Panc1 (cell line): ENCODE measurements around the gene AKAP9. TPM values are rescaled to one million over a fixed set of nuclear protein-coding genes. Genes with fewer than 3 reads are reported as not detected.

ENCODE experiments used
- ATAC-seq: fragments of 200-7000 bp; cut with Tn5 transposase; 2 replicates; pipeline ENCODE4 v1.9.1; 2020; ENCODE audit warnings: mild to moderate bottlenecking, moderate library complexity
- BruUV-seq: library from RNA; stranded (reverse); fragments of 400-500 nt; replicated peaks from 2 replicates; lab custom pipeline; 2021; lab: Mats Ljungman, UMichigan
- CTCF ChIA-PET: fragments of 300-600 bp; sonication (Branson Sonifier 250); formaldehyde crosslinking; loops from one replicate; lab custom pipeline; 2022; ENCODE audit warnings: antibody characterized with exemption; lab: Charles Lee
- POLR2A ChIA-PET: fragments of 300-600 bp; sonication (Branson Sonifier 250); formaldehyde crosslinking; loops from one replicate; lab custom pipeline; 2022; ENCODE audit warnings: antibody characterized with exemption; lab: Charles Lee
- DNase-seq: peaks from one replicate; pipeline ENCODE4 v3.0.0-alpha.2; 2010; ENCODE audit warnings: low read depth, low spot score
- H3K27ac ChIP-seq: 2 replicates; pipeline ENCODE4 v1.5.1; 2011; ENCODE audit warnings: mild to moderate bottlenecking, low read length, inconsistent platforms
- H3K27me3 ChIP-seq: fragments of 200-500 bp; sonication (Bioruptor generic); 2 replicates; pipeline ENCODE4 v1.6.0; 2014; ENCODE audit warnings: low read length, inconsistent platforms; ENCODE audit not compliant: control insufficient read depth, insufficient read depth
- H3K36me3 ChIP-seq: fragments of 200-500 bp; sonication (Bioruptor generic); 2 replicates; pipeline ENCODE4 v1.5.1; 2014; ENCODE audit warnings: inconsistent platforms, mild to moderate bottlenecking, low read length, moderate library complexity; ENCODE audit not compliant: control insufficient read depth, insufficient read depth
- H3K4me1 ChIP-seq: 2 replicates; pipeline ENCODE4 v1.5.1; 2011; ENCODE audit warnings: inconsistent platforms, mild to moderate bottlenecking, low read length, moderate library complexity; ENCODE audit not compliant: control insufficient read depth, insufficient read depth
- H3K4me3 ChIP-seq, 2 experiments: 2 replicates each; pipeline ENCODE4 v1.5.1; 2011 to 2012; ENCODE audit warnings: low read depth in 2 of 2, low read length in 2 of 2, mild to moderate bottlenecking in 2 of 2, inconsistent platforms in 1 of 2, moderate library complexity in 1 of 2
- H3K9me3 ChIP-seq: fragments of 200-500 bp; sonication (Bioruptor generic); 2 replicates; pipeline ENCODE4 v1.5.1; 2014; ENCODE audit warnings: low read depth, mild to moderate bottlenecking, inconsistent platforms, low read length, moderate library complexity; ENCODE audit not compliant: control insufficient read depth, insufficient read depth
- CTCF ChIP-seq: fragments of 450-650 bp; IDR thresholded peaks from 2 replicates; pipeline ENCODE4 v1.5.1; 2017; ENCODE audit warnings: mild to moderate bottlenecking
- POLR2AphosphoS5 ChIP-seq: IDR thresholded peaks from 2 replicates; pipeline ENCODE4 v1.6.1; 2012; ENCODE audit warnings: mild to moderate bottlenecking, low read depth, low read length, moderate library complexity
- REST ChIP-seq, 2 experiments: IDR thresholded peaks; 2 replicates each; pipeline ENCODE4 v1.6.1; 2011 to 2012; ENCODE audit warnings: low read depth in 2 of 2, control low read depth in 1 of 2, low read length in 1 of 2, mild to moderate bottlenecking in 1 of 2, moderate library complexity in 1 of 2; ENCODE audit not compliant: insufficient read depth in 1 of 2
- SIN3A ChIP-seq: IDR thresholded peaks from 2 replicates; pipeline ENCODE4 v1.6.1; 2012; ENCODE audit warnings: low read depth, mild to moderate bottlenecking, low read length, moderate library complexity, borderline replicate concordance; ENCODE audit not compliant: insufficient read depth
- TCF7L2 ChIP-seq: IDR thresholded peaks from 2 replicates; pipeline ENCODE4 v1.6.1; 2011; ENCODE audit warnings: mild to moderate bottlenecking, low read depth, low read length, inconsistent platforms
- in situ Hi-C: cut with HindIII; loops from 2 replicates; pipeline ENCODE4 v1.10.0; 2016; ENCODE audit warnings: low sequenced_read_pairs, low pct_unique_long_range_greater_than_20kb
- intact Hi-C: fragments of 100-400 bp; cut with micrococcal nuclease; formaldehyde crosslinking; loops from one replicate; pipeline ENCODE4 v1.10.0; 2022; ENCODE audit not compliant: unreplicated experiment
- total RNA-seq: library from RNA; stranded (reverse); gene quantifications from one replicate; pipeline ENCODE4 v1.2.1, GENCODE V29; 2021; ENCODE audit not compliant: unreplicated experiment

AKAP9 gene
- total RNA-seq, 1 experiment from 2014 or later, result 31.6 TPM

DNA sequence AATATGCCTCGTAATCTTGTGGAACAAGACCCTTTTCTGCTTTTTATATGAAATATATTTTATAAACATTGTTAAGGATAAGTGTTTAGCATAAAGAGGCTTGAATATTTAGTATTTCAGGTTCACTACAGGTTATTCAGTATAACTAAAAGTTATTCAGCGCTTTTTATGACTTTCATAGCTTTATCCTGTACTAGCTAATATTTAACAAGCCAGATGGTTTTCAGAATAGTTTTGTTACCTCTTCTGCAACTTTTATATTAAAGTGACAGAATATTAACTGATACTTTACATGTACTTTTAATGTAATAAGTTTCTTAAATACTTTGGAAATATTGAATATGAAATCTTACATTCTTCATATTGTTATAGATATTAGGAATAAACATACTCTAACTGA, 118.2 kb downstream of the AKAP9 start:
- Histone ChIP-seq H3K27ac (no peak overlapping the region), H3K27me3 (no peaks in the 10 kb centered on the region), H3K4me1 (no peaks in the 10 kb centered on the region), H3K36me3 (no peaks in the 10 kb centered on the region), H3K9me3 (no peaks in the 10 kb centered on the region), H3K4me3 (no peak overlapping the region)
- DNase-seq (no peak), ATAC-seq (no peak)
- BruUV-seq, result no TSS peak
- ChIA-PET CTCF (interaction anchor here (0.7 kb wide), 1 partner anchor 906 kb away, joined by 3 read pairs; no protein-coding TSS in a partner anchor), POLR2A (no interaction called here)
- TF ChIP-seq POLR2AphosphoS5 (no peak), TCF7L2 (no peak), SIN3A (no peak), CTCF (no peak), REST (IDR thresholded peaks at IDR 0.05; ENCODE audit: insufficient read depth in 1 of 2, low read depth in 2 of 2, low read length in 1 of 2) (no peak)
- intact Hi-C loops (no loop called here), in situ Hi-C loops (no loop called here)

GRCh38 chr7:92061154-92061553, 120.5 kb downstream of the AKAP9 start:
- ATAC-seq, result no peak
- H3K27me3 ChIP-seq, result no peaks in the 10 kb centered on the region
- ChIA-PET POLR2A (no interaction called here), CTCF (no interaction called here)
- H3K36me3 ChIP-seq, result no peaks in the 10 kb centered on the region
- intact Hi-C loops (no loop called here), in situ Hi-C loops (no loop called here)
- no peak for DNase-seq
- TF ChIP-seq CTCF (no peak), TCF7L2 (no peak), SIN3A (no peak), POLR2AphosphoS5 (no peak), REST (IDR thresholded peaks at IDR 0.05; ENCODE audit: insufficient read depth in 1 of 2, low read depth in 2 of 2, low read length in 1 of 2) (no peak)
- no peaks in the 10 kb centered on the region for H3K9me3 ChIP-seq
- no peak overlapping the region for H3K27ac ChIP-seq
- no peaks in the 10 kb centered on the region for H3K4me1 ChIP-seq
- BruUV-seq, result no TSS peak
- no peak overlapping the region for H3K4me3 ChIP-seq
